Cerebellar cortex (tissue), 1 donor: ENCODE results near the gene HOXA3.

Experiments used
- DNase-seq: peaks from one replicate; pipeline ENCODE4 v3.0.0-alpha.2; 2015; ENCODE audit warnings: low spot score

The HOXA3 gene

DNA sequence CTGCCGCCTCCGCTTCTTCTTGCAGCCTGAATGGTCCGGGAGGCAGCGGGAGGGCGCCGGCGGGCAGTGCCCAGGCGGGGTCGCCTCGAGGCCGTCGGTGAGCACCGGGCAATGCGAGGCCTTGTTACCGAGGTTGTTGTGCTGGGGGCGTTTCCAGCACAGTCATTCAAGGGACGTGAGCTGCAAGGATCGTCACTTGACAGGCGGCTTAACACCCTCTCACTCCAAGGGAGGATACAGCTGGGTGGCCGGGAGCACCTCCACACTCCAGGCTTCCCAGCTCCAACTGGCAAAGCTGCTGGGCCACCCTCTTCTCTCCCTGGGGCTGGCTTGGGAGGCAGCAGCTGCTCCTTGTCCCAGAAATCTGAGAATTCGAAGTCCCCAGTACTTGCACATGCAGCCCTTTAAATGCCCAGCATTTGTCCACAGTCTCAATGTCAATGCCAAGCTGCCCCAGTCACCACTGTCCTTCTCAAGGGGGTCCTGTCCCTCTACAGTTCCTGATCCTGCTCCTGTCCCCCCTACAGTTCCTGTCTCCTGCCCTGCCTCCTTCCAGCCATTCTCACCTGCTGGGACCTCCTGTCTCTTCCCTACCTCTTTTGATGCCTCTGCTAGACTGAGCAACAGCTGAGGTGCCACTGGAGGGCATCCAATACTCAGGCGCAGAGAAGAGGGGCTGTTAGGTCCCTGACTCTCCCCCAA is 37.1 kb upstream of the HOXA3 start:
- no peak for DNase-seq

- DNase-seq = no peak
Measured at GRCh38 chr7:27188386-27189294, 36.3 kb upstream of the HOXA3 start.

GRCh38 chr7:27187475-27188385 is 35.3 kb upstream of the HOXA3 start:
- no peak for DNase-seq

- DNase-seq = no peak
Measured at GRCh38 chr7:27186668-27187474, 34.5 kb upstream of the HOXA3 start.

DNA sequence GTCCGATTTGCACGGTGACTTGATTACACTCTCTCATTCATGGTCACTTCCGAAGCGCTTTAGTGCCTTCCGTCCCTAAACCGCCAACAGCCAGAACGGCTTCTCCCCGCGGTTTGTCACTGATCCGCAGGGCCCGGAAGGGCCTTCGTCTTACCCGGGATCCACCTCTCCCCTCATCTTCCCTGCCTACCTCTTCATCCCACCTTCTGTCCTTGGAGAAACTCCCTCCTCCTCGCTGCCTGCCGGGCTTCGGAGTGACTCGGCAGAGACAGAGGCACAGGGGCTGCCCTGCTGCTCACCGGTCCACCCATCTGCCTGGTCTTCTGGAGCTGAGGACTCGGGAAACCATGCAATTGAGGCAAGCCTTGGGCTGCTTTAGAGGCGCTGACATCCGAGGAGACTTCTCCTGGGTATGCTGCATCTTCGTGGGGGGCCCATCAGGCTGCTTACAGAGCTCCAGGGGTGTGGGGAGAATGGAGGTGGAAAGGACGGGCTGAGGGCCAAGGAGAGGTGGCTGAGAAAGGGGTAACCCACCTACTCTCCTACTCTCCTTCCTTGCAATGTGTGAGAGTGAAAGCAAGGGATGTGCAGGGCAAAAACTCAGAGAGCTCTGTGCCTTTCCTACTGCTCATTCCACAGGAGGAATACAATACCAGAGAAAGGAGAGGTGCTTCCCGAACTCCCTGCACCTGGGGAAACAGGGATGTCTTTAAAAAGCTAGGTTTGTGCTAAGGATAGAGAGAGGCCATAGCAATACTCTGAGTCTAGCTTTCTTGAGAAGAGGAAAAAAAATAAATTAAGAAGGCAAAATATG is 33.7 kb upstream of the HOXA3 start:
- DNase-seq = no peak

GRCh38 chr7:27185013-27185853 is 32.9 kb upstream of the HOXA3 start, which contains the start of gene HOXA11:
TSS of gene HOXA11 (minus strand) at chr7:27185232. CDS start at chr7:27185144, 88 bp downstream.
- DNase-seq = no peak

GRCh38 chr7:27184337-27185012 is 32.1 kb upstream of the HOXA3 start:
- no peak for DNase-seq

GRCh38 chr7:27183682-27184336 is 31.4 kb upstream of the HOXA3 start:
- DNase-seq = no peak

DNA sequence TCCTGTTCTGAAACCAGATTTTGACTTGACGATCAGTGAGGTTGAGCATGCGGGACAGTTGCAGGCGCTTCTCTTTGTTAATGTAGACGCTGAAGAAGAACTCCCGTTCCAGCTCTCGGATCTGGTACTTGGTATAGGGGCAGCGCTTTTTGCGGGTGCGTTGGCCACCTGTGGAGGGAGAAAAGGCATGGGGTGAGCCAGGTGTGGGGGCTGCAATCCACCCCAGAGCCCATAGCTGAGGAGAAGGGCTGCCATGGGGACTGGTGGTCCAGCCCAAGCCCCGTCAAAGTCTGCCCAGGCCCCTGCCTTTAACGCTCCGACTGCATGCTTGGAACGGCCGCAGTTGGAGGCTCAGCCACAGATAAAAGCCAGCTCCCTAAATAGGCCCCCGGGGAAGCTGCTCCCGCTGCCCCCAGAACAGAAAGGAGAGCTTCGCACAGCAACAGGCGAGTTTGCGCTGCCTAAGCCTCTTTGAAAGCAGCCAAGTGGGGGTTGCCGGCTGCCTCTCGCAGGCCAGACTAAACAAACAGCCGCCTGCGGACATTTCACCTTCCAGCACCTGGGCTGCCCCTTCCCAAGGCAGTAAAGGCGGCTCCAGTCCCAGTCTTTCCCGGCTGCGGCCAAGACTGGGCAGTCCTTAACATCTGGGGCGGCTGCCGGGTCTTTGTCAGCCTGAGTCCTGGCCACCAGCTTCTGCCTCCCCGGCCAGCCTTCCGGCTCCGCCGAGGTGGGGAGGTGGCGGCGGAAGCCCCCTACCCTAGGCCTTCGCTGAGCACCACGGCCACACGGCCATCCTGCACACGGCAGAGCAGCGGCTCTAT is 30.7 kb upstream of the HOXA3 start:
- no peak for DNase-seq

GRCh38 chr7:27182285-27182841 is 30.0 kb upstream of the HOXA3 start:
- no peak for DNase-seq

GRCh38 chr7:27181795-27182275 is 29.5 kb upstream of the HOXA3 start:
- no peak for DNase-seq

GRCh38 chr7:27180431-27181420 is 28.3 kb upstream of the HOXA3 start:
- DNase-seq = no peak

- peak; percentile 63 for DNase-seq
Measured at GRCh38 chr7:27179503-27180430, 27.4 kb upstream of the HOXA3 start.

DNA sequence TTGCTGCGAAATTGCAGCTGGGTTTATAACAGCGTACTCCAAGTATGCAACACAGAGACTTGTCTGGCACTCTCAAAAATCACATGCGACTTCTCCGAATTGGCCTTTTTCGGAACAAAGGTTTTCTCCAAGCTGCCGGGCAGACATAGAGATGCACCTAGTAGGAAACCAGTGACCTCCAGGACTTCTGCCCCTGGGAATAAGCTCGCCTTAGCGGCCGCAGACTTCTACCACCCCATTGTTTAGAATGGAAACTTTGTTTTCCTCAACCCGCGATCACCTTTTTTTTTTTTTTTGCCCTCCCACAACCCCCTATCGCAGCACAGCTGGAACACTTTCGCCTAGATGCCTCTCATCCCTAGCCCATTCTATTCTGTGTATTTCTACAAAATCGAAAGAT is 26.6 kb upstream of the HOXA3 start:
- no peak for DNase-seq

GRCh38 chr7:27178366-27178765 is 26.0 kb upstream of the HOXA3 start:
- no peak for DNase-seq
